Frontal cortex (tissue), 4 donors: ENCODE results near the gene SH3GL1. TPM values are rescaled to one million over a fixed set of nuclear protein-coding genes. Genes with fewer than 3 reads are reported as not detected.
A peak's percentile ranks its signal among the peaks of the same experiment; 100 is the strongest.

Experiments used
- DNase-seq, 2 donors: peaks; one replicate each; pipeline ENCODE4 v3.0.0; 2012; ENCODE audit warnings: low spot score in 2 of 2
- FAIRE-seq: peaks from 2 replicates; lab custom pipeline; 2012; peaks lifted over from hg19 to GRCh38; lab: Jason Lieb, UNC
- total RNA-seq: library from RNA; depleted of rRNA; stranded (reverse); fragments of >200 nt; gene quantifications from one replicate; pipeline ENCODE4 v1.2.3, GENCODE V29; 2014
- donor health status: control.
- donor health status: control.
- donor health status: control.

Gene SH3GL1
- total RNA-seq, 1 donor from 2014 or later: 17.5 TPM

DNA sequence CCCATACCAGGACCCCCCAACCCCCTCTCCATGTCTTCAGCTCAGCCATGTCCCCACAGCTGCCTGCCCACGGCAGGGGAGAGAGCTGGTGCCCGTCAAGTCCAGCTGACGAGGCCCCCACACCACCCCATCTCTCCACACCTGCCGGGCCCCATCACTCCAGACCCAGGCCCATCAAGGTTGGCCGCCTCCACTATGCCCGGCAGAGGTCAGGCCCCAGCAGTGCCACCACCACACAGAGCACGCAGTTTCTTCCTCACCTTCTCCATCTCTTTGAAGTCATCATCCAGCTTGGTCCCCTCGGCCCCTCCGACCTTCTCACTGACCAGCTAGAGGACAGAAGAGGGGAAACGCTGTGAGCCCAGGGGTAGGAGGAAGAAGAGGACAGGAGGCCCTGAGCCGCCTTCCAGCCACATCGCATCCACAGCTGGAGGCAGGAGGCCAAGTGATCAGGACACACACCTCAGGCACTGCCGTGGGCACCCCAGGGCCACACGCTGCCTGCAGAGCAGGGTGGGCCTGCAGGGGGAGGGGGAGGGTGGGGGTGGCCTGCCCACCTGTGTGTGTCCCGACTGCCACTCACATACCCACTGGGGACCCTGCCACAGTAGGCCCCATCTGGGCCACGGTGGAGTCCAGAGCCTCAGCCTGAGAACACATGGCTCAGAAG lies 33.5 kb downstream of the SH3GL1 start:
- FAIRE-seq (no peak), DNase-seq (no peak)

DNA sequence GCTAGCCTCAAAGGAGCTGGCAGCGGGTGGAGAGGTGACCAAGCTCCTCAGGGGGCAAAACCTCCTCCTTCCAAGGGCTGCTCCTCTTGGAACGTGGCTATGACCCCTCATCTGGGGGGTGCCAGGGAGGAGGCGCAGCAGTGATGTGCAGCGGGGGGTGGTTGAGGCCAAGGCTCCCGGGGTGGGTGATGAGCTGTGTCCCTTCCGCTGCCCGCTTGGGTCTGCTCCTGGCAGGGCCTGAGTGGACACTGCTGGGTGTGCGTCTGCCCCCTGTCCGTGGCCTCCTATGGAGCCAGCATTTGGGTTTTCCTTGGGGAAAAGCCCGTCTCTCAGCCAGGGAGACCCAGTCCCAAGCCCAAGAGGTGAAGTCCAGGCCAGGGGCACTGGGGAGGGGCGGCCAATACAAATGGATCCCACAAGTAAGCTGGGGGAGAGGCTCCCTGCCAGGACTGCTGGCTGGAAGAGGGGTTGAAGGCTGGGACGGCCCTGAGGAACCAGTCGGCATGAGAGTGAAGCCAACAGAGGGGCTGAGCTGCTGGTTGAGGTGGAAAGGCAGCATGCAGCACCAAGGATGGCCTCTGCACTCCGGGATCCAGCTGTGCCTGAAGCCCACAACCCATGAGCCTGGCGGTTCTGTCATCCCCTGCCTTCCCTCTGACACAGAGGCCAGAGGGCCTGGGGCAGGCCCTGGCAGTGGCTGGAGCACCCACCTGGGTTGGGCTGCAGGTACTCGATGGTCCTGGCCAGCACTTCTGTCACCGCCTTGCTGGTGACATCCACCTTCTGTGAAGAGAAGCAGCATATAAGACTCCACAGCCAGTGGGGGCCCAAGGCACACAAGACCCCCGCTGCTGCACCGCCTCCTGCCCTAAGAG lies 34.3 kb downstream of the SH3GL1 start:
- no peak for FAIRE-seq
- no peak for DNase-seq

DNA sequence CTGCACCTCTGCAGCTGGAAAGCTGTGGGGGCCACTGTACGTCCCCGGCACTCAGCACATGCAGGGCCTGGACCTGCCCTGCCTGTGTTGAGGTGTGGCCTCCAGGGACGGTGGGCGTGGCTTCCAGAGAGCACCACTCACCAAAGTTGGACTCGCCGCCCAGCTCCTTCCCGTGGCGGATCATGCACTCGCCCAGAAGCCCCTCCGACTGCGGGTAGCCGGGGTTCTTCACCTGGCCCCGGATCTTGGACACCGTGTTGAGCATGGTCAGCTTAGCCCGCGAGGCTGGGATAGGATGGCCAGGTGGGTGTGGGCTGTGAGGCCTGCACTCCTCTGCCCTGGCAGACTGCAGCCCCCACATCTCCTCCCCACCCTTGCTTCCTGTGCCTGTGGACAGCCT lies 35.0 kb downstream of the SH3GL1 start:
- DNase-seq (no peak), FAIRE-seq (no peak)

DNA sequence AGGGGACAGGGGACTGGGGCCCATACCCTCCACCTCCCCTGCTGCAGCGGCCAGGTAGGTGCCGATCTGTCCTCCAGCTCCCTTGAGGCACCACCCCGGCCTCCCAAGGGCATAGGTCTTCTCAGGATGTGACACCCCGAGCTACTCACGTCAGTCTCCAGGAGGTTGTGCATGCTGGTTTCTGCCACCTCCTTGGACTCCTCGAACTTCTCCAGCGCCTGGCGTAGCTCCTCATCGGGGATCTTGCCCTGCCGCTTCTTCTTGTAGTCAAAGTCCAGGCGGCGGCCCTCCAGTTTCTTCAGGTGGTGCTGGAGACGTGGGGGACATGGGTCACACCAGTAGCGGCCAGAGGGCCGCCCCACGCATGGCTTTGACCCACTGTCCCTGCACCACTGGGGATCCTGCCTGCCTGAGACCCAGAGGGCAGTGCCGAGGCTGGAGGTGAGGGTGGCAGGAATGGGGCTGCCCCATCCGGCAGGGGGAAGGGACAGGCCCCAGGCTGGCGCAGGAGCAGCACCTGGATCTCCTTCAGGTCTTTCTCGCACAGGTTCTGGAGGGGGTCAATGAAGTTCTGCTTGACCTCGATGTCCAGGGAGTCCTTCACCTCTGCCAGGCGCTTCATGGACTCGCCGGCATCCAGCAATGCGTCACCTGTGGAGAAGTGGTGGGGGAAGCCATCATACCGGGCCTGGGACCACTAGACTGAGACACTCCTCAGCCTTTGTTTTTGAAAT lies 36.6 kb downstream of the SH3GL1 start:
- DNase-seq: no peak
- FAIRE-seq: no peak

DNA sequence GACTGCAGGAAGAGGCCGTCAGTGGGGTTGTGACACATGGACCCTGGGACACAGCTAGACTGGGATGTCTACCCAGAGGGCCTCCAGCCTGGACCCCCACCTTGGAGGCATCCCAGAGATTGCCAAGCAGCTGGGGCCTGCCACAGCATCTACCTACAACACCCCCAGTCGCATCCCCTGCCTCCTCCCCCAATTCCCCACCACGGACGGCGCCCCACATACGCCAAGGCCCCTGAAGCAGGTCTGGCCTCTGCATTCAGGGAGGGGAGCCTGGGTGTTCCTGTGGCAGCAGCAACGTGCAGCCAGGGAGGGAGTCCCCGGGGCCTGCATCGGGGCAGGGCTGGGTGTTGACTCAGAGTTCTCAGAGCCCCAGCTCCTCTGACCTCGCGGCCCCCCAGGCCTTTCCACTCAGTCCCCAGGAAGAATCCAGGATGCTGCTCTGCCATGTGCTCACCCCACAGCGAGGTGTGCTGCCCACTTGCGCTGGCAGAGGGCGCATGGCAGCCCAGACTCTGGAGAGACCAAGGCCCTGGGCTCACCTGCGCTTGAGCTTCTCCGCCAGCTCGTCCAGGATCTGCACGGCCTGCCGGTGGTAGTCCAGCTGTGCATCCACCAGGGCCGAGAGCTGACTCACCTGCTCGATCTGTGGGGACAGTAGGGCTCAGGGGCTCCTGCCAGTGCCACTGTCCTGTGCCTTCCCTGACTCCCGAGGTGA lies 37.4 kb downstream of the SH3GL1 start:
- FAIRE-seq (no peak), DNase-seq (no peak)

DNA sequence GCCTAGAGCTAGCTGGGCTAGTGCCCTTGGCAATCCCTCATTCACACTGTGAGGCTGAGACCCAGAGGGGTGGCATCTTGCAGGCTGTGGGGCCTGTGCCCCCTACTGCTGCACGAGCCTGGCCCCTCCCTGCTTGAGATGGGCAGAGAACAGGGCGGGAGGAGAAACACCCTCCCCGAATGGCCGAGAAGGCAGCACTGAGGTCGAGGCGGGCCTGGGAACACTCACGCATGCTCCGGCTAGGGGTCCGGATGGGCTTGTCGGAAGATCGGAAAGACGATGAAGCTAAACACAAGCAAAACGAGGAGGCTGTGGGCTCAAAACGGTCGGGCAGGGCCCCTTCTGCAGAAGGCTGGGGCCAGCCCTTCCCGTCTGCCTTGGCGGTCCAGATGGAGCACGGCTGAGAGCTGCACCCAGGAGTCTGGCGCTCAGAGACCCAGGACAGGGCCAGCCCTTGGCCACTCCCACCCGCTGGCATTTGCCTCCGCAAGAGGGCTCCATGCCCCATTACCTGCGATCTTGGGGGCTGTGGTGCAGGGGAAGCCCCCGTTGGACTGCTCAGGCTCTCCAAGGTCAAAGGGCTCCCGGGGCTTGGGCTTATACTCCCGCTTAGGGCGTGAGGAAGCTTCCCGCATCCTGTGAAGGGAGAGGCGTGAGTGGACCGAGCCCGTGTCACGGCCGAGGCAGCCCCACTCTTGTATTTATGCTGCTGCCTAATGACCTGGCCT lies 38.1 kb downstream of the SH3GL1 start:
- FAIRE-seq (no peak), DNase-seq (no peak)

DNA sequence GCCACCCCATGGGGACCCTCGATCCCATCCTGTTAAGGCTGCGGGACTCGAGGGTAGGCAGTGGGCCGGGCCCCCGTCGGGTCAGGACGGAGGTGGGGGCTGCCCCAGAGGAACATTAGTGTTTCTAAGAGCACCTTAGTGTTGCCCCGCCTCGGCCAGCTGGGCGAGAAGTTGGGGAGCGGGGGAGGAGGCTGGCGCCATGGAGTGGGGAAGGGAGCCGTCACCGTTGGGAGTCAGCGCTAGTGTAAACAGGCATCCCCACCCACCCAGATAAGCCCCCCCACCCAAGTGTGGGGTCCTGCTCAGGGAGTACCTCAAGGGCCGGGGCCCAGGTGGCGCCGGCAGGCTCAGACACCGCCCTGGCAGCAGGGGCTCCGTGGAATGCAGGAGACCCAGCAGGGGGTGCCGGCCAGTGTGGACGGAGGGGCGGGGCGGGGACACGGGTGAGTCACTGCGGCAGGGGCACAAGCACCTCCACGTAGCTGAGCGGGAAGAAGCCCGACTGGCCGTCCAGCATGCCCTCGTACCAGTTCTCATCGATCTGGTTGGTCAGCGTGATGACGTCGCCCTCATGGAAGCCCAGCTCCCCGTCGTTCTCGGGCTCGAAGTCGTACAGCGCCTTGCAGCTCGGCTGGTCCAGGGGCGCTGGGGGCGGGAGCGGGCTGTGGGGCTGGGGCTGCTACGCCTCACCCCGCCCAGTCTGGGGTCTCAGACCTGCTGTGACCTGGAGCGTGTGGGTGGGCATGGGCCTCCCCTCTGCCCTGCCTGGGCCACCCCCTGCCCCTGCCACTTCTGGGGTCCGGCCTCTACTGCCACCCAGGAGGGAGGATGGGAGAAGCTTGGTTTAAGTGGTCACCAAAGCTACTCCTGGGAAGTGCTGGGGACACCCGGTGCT lies 38.9 kb downstream of the SH3GL1 start:
- FAIRE-seq: no peak
- DNase-seq: no peak

DNA sequence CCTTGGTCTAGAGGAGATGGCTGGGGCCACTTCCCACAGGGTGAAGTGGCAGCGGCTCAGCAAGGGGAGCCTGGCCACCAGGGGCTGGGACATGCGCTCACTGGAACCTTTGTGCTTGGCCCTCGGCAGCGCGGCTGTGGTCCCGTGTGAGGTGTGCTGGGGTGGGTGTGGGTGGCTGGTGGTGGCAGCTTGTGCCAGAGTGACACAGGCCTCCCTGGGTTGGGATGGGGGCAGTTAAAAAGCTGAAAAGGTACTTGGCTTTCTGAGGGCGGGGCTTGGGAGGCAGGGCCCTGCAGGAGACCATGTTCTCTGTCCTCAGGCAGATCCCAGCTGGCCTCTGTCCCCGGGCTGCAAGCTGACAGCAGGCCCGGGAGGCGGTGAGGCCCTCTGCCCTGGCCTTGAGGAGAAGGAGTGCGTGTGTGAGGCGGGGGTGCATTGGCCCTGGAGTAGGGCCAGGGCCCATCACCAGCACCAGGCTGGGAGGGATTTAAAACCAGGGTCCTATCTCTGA lies 39.7 kb downstream of the SH3GL1 start:
- DNase-seq (no peak), FAIRE-seq (no peak)

DNA sequence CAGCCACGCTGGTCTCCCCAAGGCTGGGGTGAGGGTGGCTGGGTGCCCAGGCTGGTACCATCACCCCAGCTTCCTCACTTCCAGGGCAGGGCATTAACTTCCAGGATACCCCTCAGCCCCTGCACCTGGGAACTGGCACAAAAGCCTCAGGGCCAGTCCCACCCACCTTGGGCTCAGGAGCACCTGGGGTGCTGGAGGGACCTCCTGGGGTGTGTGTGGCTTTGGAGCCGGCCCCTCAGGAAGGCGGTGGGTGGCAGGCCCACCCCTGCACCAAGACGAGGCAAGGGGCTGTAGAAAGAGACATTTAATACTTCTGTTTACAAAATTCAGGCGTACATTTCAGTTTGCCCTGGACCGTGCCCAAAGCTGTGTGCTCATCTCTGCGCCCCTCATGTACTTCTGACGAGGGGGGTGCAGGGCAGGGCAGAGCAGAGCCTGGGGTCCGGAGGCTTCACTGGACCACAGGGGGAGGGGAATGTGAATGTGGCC lies 40.2 kb downstream of the SH3GL1 start:
- FAIRE-seq: no peak

DNA sequence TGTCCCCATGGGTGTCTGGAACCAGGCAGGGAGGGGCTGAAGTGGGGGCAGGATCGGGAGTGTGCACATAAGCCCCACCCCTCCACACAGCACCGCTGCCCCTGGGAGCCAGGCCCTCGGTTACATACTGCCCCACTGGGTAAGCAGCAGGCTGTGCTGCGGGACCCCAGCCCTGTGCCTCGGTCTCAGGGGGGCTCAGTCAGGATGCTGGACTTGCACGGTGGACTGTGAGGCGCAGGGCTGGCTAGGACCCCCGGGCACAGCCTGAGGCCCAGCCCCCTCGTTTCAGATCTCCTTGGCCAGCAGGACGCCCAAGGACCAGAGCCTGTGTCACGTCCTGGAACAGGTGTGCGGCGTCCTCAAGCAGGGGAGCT lies 40.7 kb downstream of the SH3GL1 start:
- DNase-seq: no peak
- FAIRE-seq: no peak

More for the DNA sequence above, 40.2 kb downstream of the SH3GL1 start:
- no peak for DNase-seq

DNA sequence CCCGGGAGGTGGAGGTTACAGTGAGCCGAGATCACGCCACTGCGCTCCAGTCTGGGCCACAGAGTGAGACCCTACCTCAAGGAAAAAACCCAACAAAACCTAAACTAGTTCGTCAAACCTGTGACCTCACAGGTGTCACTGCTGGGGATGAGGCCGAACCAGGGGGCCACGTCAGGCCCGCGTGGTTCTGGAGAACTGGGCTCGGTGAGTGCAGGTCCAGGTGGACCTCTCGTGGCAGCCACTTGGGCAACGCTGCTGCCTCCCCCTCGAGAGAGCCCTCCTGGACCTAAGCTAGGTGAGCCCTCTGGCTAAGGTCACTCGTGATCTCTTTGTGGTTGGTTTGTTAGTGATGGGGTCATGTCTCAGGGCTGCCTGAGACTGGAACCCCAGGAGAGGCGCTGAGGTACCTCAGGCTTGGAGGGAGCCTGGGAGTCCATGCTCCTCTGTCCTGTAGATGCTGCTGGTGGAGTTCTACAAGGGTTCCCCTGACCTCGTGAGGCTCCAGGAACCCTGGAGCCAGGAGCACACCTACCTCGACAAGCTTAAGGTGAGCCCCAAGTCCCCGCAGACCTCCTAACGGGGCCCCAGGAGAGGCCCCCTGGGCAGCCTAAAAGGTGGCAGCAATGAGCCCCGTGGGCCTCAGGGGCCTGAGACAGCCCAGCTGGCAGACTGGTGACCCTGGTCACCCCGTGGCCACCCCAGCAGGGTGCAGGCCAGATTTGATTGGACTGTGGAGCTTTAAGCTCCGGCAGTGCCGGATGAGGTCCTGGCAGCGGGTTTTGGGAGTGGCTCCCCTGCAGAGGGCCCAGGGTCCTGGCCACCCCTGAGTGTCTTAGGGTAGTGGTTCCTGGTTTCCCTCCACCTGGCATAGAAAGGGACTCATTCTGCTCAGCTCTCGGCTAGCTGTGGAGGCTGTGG lies 41.4 kb downstream of the SH3GL1 start:
- DNase-seq: no peak
- no peak for FAIRE-seq

DNA sequence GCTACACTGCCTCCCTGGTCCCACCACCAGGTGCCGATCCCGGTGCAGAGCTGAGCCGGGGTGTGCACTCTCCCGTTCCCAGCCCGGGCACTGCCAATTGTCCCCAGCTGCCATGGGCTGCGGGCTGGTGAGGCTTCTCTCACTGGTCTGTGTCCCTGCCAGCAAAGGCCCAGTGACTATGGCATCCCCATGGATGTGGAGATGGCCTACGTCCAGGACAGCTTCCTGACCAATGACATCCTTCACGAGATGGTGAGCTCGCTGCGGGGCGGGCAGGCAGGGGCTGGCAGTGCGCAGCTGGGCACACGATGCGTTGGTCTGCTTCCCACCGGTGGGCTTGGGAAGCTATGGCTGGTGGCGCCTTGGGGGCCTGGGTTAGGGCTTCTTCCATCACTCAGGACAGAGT lies 42.4 kb downstream of the SH3GL1 start:
- no peak for DNase-seq
- FAIRE-seq: no peak

DNA sequence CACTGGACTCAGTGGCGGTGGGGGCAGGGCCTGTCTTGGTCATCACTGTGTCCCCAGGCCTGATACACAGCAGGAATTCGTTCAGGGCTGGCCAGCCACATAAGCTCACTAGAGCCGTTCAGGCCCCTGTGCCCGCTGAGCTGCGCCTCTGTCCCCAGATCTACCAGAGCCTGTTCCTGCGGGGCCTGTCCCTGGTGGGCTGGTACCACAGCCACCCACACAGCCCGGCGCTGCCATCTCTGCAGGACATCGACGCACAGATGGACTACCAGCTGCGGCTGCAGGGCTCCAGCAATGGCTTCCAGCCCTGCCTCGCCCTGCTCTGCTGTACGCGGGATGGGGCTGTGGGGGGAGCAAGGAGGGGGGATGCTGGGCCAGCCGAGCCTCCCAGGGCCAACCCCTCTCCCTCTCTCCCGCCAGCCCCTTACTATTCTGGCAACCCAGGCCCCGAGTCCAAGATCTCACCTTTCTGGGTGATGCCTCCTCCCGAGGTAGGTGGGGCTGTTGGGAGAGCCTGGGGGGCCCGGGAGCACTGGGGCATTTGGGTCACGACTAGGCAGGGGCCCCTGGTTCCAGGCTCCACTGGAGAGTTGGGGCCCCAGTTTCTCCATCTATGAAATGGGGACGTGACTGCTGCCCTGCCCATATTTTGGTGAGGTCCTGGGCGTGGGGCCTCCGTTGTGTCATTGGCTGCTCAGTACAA lies 43.1 kb downstream of the SH3GL1 start:
- FAIRE-seq (no peak), DNase-seq (no peak)

DNA sequence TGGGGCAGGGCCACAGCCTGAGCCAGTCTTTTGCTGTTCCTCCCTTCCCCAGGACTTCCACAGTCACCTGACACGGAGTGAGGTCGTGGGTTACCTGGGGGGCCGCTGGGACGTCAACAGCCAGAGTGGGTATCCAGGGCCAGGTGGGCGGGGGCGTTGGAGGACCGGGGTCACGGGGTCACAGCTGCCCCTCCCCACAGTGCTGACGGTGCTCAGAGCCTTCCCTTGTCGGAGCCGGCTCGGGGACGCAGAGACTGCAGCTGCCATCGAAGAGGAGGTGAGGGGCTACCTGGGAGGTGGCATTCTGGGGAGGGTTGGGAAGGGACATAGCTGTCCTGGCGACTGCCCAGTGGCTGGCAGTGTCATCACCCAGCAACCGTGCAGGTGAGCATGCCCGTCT lies 45.5 kb downstream of the SH3GL1 start:
- FAIRE-seq: no peak
- DNase-seq: no peak

DNA sequence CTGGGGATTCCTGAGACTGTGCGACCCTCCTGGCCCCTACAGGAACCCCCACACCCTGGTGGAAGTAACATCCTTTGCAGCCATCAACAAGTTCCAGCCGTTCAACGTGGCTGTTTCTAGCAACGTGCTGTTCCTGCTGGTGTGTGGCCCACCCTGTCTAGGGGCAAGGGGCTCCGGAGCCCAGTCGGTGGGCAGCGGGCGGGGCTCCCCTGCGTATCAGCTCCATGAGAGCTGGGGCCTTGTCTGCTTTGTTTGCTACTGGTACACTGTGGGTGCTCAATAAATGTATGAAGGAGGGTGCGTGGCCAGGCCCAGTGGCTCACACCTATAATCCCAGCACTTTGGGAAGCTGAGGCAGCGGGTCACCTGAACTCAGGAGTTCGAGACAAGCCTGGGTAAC lies 46.1 kb downstream of the SH3GL1 start:
- DNase-seq: no peak

DNA sequence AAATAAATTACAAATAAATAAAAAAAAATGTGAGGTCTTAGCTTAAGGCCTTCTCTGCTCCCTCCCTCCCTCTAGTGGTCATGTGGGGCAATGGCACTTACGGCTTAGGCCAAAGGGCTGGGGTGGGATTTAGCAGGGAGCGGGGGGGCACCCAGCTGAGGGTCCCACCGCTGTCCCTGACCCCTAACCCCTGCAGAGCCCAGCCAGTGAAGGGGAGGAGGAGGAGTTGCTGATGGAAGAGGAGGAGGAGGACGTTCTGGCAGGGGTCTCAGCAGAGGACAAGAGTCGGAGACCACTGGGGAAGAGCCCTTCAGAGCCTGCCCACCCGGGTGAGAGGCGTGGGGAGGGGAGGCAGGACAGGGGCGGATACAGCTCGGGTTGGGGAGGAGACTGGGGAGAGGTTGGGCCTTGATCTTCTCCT lies 47.6 kb downstream of the SH3GL1 start:
- DNase-seq (peak in 1 of 2 donors; percentile 71), FAIRE-seq (no peak)

More for the DNA sequence above, 46.1 kb downstream of the SH3GL1 start:
- FAIRE-seq: no peak
